HepG2 (cell line): ENCODE data around the gene CSNK1A1. TPM values are rescaled to one million over a fixed set of nuclear protein-coding genes. Genes with fewer than 3 reads are reported as not detected.

Experiments
- ATAC-seq: fragments of 200-7000 bp; cut with Tn5 transposase; 3 replicates; pipeline ENCODE4 v1.9.1; 2020; ENCODE audit warnings: mild to moderate bottlenecking, moderate library complexity
- BruUV-seq: library from RNA; stranded (reverse); fragments of 400-500 nt; replicated peaks from 2 replicates; lab custom pipeline; 2021; lab: Mats Ljungman, UMichigan
- CTCF ChIA-PET: fragments of 300-600 bp; formaldehyde crosslinking; extraction: SDS; loops from one replicate; lab custom pipeline; 2021; ENCODE audit warnings: low total read pairs, inconsistent platforms, low intra/inter-chr PET ratio; lab: Yijun Ruan, JAX
- POLR2A ChIA-PET: fragments of 350-600 bp; sonication (Branson Sonifier 250); formaldehyde crosslinking; loops from one replicate; lab custom pipeline; 2020; ENCODE audit warnings: antibody characterized with exemption, inconsistent platforms; lab: Yijun Ruan, JAX
- DNase-seq: peaks from one replicate; pipeline ENCODE4 v3.0.0-alpha.2; 2015; ENCODE audit warnings: low spot score
- FAIRE-seq: peaks from 3 replicates; lab custom pipeline; 2011; peaks lifted over from hg19 to GRCh38; lab: Jason Lieb, UNC
- H2AFZ ChIP-seq: one replicate; pipeline ENCODE4 v1.6.1; 2011; ENCODE audit warnings: low read length, inconsistent platforms
- H3K27ac ChIP-seq: fragments of 300-600 bp; 3 replicates; pipeline ENCODE4 v1.8.0; 2011; ENCODE audit warnings: mixed run types, mild to moderate bottlenecking, mixed read lengths, low read length, inconsistent platforms; ENCODE audit not compliant: insufficient read depth; ENCODE audit errors: extremely low read length
- H3K27me3 ChIP-seq, 2 experiments: fragments of 200-600 bp in 1 of 2; 2 replicates in 1 of 2; 3 replicates in 1 of 2; pipeline versions ENCODE4 v1.6.0 to v1.8.0; 2011; ENCODE audit warnings: low read length in 2 of 2, mild to moderate bottlenecking in 2 of 2, moderate library complexity in 2 of 2, inconsistent platforms in 1 of 2; ENCODE audit not compliant: insufficient read depth in 2 of 2, control insufficient read depth in 1 of 2
- H3K36me3 ChIP-seq, 2 experiments: fragments of 200-600 bp in 1 of 2; replicated peaks in 1 of 2; 2 replicates in 1 of 2; 3 replicates in 1 of 2; pipeline versions ENCODE4 v1.5.1 to v1.8.0; 2011; ENCODE audit warnings: low read length in 2 of 2, inconsistent platforms in 1 of 2; ENCODE audit not compliant: insufficient read depth in 2 of 2, control insufficient read depth in 1 of 2
- H3K4me1 ChIP-seq: 2 replicates; pipeline ENCODE4 v1.5.1; 2012; ENCODE audit warnings: low read length, inconsistent platforms; ENCODE audit not compliant: insufficient read depth
- H3K4me2 ChIP-seq: 2 replicates; pipeline ENCODE4 v1.6.0; 2011; ENCODE audit warnings: low read depth, low read length, inconsistent platforms
- H3K4me3 ChIP-seq, 3 experiments: fragments of 200-600 bp in 1 of 3; sonication (generic), shearing (Covaris generic) in 1 of 3; replicated peaks in 1 of 3; 2 replicates each; pipeline ENCODE4 v1.5.1; 2011 to 2016; ENCODE audit warnings: low read length in 3 of 3, inconsistent platforms in 2 of 3, low read depth in 2 of 3, mild to moderate bottlenecking in 2 of 3, control low read depth in 1 of 3, mixed read lengths in 1 of 3; ENCODE audit not compliant: insufficient read depth in 1 of 3
- H3K79me2 ChIP-seq: one replicate; pipeline ENCODE4 v1.6.1; 2011; ENCODE audit warnings: low read length, inconsistent platforms; ENCODE audit not compliant: insufficient read depth
- H3K9ac ChIP-seq: 2 replicates; pipeline ENCODE4 v1.6.0; 2011; ENCODE audit warnings: mild to moderate bottlenecking, low read depth, low read length, inconsistent platforms; ENCODE audit not compliant: insufficient read depth
- H3K9me3 ChIP-seq: 2 replicates; pipeline ENCODE4 v1.5.1; 2012; ENCODE audit warnings: mild to moderate bottlenecking, low read length
- H4K20me1 ChIP-seq: 2 replicates; pipeline ENCODE4 v1.6.0; 2011; ENCODE audit warnings: inconsistent platforms, mild to moderate bottlenecking, low read length, moderate library complexity; ENCODE audit not compliant: insufficient read depth
- CBX1 ChIP-seq: IDR thresholded peaks from one replicate; pipeline ENCODE4 v1.6.1; 2016; ENCODE audit warnings: antibody characterized with exemption, low read depth
- CBX2 ChIP-seq, 2 experiments: fragments of 200-600 bp in 1 of 2; sonication (generic); formaldehyde crosslinking in 1 of 2; IDR thresholded peaks; 2 replicates each; pipeline versions ENCODE4 v1.7.0 to v1.8.1; 2018 to 2022; ENCODE audit warnings: low read depth in 2 of 2, low read length in 1 of 2, mild to moderate bottlenecking in 1 of 2, missing genetic modification reagents in 1 of 2
- CC2D1A ChIP-seq: sonication (generic); formaldehyde crosslinking; IDR thresholded peaks from 2 replicates; pipeline ENCODE4 v1.8.1; 2023; ENCODE audit warnings: mild to moderate bottlenecking, missing genetic modification reagents
- GLI4 ChIP-seq: sonication (generic); formaldehyde crosslinking; IDR thresholded peaks from 2 replicates; pipeline ENCODE4 v1.5.1; 2020; ENCODE audit warnings: missing genetic modification reagents, mild to moderate bottlenecking, moderate library complexity, borderline replicate concordance
- KMT2B ChIP-seq: IDR thresholded peaks from 2 replicates; pipeline ENCODE4 v1.6.1; 2016; ENCODE audit warnings: missing genetic modification reagents, missing compliant biosample characterization
- MAFF ChIP-seq: IDR thresholded peaks from 2 replicates; pipeline ENCODE4 v1.6.1; 2011; ENCODE audit warnings: low read depth, low read length, improper control_type of control experiment
- NFRKB ChIP-seq: fragments of 450-650 bp; IDR thresholded peaks from 2 replicates; pipeline ENCODE4 v1.6.1; 2017
- PRDM10 ChIP-seq: sonication (generic); formaldehyde crosslinking; IDR thresholded peaks from 2 replicates; pipeline ENCODE4 v1.4.0; 2020; ENCODE audit warnings: low read depth, missing genetic modification reagents
- RORA ChIP-seq: sonication (generic); formaldehyde crosslinking; IDR thresholded peaks from 2 replicates; pipeline ENCODE4 v1.5.0; 2020; ENCODE audit warnings: mild to moderate bottlenecking, missing genetic modification reagents, moderate library complexity
- ZMAT5 ChIP-seq: sonication (generic); formaldehyde crosslinking; IDR thresholded peaks from 2 replicates; pipeline ENCODE4 v1.5.0; 2020; ENCODE audit warnings: mild to moderate bottlenecking, low read depth, missing genetic modification reagents, borderline replicate concordance
- ZNF329 ChIP-seq: sonication (generic); formaldehyde crosslinking; IDR thresholded peaks from 2 replicates; pipeline ENCODE4 v1.9.0; 2021; ENCODE audit warnings: low read depth, mild to moderate bottlenecking, missing genetic modification reagents
- ZNF530 ChIP-seq: sonication (generic); formaldehyde crosslinking; IDR thresholded peaks from 2 replicates; pipeline ENCODE4 v1.5.0; 2020; ENCODE audit warnings: low read depth, mild to moderate bottlenecking, missing genetic modification reagents
- ZNF556 ChIP-seq: sonication (generic); formaldehyde crosslinking; IDR thresholded peaks from 2 replicates; pipeline ENCODE4 v1.4.0; 2020; ENCODE audit warnings: mild to moderate bottlenecking, missing genetic modification reagents, borderline replicate concordance
- ZNF615 ChIP-seq: sonication (generic); formaldehyde crosslinking; IDR thresholded peaks from 2 replicates; pipeline ENCODE4 v1.5.0; 2020; ENCODE audit warnings: mild to moderate bottlenecking, missing genetic modification reagents, borderline replicate concordance
- ZSCAN30 ChIP-seq: sonication (generic); formaldehyde crosslinking; IDR thresholded peaks from 2 replicates; pipeline ENCODE4 v1.5.0; 2020; ENCODE audit warnings: mild to moderate bottlenecking, missing genetic modification reagents
- in situ Hi-C: cut with HindIII; loops from 2 replicates; pipeline ENCODE4 v1.10.0; 2017; ENCODE audit warnings: low pct_unique_long_range_greater_than_20kb; ENCODE audit not compliant: extremely low pct_ligation_motif_present
- intact Hi-C: fragments of 100-400 bp; cut with micrococcal nuclease; formaldehyde crosslinking; loops from one replicate; pipeline ENCODE4 v1.10.0; 2022; ENCODE audit not compliant: unreplicated experiment
- polyA plus RNA-seq, 8 experiments: library from polyadenylated mRNA; depleted of rRNA in 3 of 8; stranded (reverse) in 7 of 8; unstranded in 1 of 8; fragments of >200 nt; fragmentation: Illumina TruSeq in 4 of 8; extraction: Trizol in 4 of 8; gene quantifications; 2 replicates each; pipeline versions ENCODE4 v1.2.1 to v1.2.3, GENCODE V29; 2011 to 2016; ENCODE audit warnings: low read depth in 4 of 8, missing spikeins in 1 of 8, mixed read lengths in 1 of 8; ENCODE audit not compliant: insufficient read depth in 1 of 8
- total RNA-seq, 5 experiments: library from RNA; depleted of rRNA; stranded (reverse); fragments of >200 nt; fragmentation: Illumina TruSeq; extraction: Trizol; gene quantifications; 2 replicates each; pipeline ENCODE4 v1.2.3, GENCODE V29; 2016; ENCODE audit warnings: low read depth in 1 of 5
- TF ChIP-seq, protein P1 (sequence below): IDR thresholded peaks from 2 replicates; pipeline ENCODE4 v1.6.1; 2016
- TF ChIP-seq, protein P2 (sequence below): sonication (generic); formaldehyde crosslinking; IDR thresholded peaks from 2 replicates; pipeline ENCODE4 v1.4.0; 2020; ENCODE audit warnings: mild to moderate bottlenecking, missing genetic modification reagents
- TF ChIP-seq, protein P3 (sequence below): sonication (generic); formaldehyde crosslinking; IDR thresholded peaks from 2 replicates; pipeline ENCODE4 v1.5.1; 2020; ENCODE audit warnings: missing genetic modification reagents, mild to moderate bottlenecking, borderline replicate concordance

The CSNK1A1 gene
- total and polyA plus RNA-seq, 2 of the 13 experiments (the other 11 are each of a cell fraction or from before 2014, with no cell fraction given) = 89.0 to 149 TPM

GRCh38 chr5:149585910-149586309 is 34.7 kb upstream of the CSNK1A1 start:
- no peak for ATAC-seq
- Histone ChIP-seq H3K4me2 (no peak overlapping the region), H2AFZ (no peak overlapping the region), H3K4me3 (no peak overlapping the region), H3K27me3 (peaks cover 0 to 17% of the 10 kb centered on the region in 2 experiments; a peak in 2 of 5 replicates), H3K9me3 (no peaks in the 10 kb centered on the region), H3K36me3 (no peaks in the 10 kb centered on the region), H3K4me1 (peaks cover 10% of the 10 kb centered on the region), H3K9ac (no peak overlapping the region), H3K79me2 (no peaks in the 10 kb centered on the region), H3K27ac (no peak overlapping the region), H4K20me1 (no peaks in the 10 kb centered on the region)
- intact Hi-C loops (no loop called here), in situ Hi-C loops (no loop called here)
- DNase-seq = no peak
- ChIA-PET CTCF (no interaction called here), POLR2A (no interaction called here)
- BruUV-seq = no TSS peak
- FAIRE-seq = no peak
- TF ChIP-seq ZSCAN30 (CRISPR knock-in tag) = no peak
- TF ChIP-seq ZMAT5 (CRISPR knock-in tag) = no peak
- TF ChIP-seq ZNF615 = no peak
- TF ChIP-seq PRDM10 = no peak
- TF ChIP-seq CBX2 (IDR thresholded peaks at IDR 0.05; ENCODE audit: low read depth, low read length) = no peak
- no peak for TF ChIP-seq CBX2 (CRISPR knock-in tag; IDR thresholded peaks at IDR 0.05; ENCODE audit: low read depth)
- no peak for TF ChIP-seq MAFF
- TF ChIP-seq, protein P1, sequence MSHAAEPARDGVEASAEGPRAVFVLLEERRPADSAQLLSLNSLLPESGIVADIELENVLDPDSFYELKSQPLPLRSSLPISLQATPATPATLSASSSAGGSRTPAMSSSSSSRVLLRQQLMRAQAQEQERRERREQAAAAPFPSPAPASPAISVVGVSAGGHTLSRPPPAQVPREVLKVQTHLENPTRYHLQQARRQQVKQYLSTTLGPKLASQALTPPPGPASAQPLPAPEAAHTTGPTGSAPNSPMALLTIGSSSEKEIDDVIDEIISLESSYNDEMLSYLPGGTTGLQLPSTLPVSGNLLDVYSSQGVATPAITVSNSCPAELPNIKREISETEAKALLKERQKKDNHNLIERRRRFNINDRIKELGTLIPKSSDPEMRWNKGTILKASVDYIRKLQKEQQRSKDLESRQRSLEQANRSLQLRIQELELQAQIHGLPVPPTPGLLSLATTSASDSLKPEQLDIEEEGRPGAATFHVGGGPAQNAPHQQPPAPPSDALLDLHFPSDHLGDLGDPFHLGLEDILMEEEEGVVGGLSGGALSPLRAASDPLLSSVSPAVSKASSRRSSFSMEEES (CRISPR knock-in tag) = no peak
- no peak for TF ChIP-seq GLI4
- no peak for TF ChIP-seq ZNF329 (CRISPR knock-in tag)
- TF ChIP-seq ZNF556 (CRISPR knock-in tag) = no peak
- TF ChIP-seq CBX1 = no peak
- no peak for TF ChIP-seq ZNF530 (CRISPR knock-in tag)
- TF ChIP-seq, protein P2, sequence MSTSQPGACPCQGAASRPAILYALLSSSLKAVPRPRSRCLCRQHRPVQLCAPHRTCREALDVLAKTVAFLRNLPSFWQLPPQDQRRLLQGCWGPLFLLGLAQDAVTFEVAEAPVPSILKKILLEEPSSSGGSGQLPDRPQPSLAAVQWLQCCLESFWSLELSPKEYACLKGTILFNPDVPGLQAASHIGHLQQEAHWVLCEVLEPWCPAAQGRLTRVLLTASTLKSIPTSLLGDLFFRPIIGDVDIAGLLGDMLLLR (CRISPR knock-in tag) = no peak
- TF ChIP-seq KMT2B (CRISPR knock-in tag) = no peak
- TF ChIP-seq RORA (CRISPR knock-in tag) = no peak
- no peak for TF ChIP-seq CC2D1A (CRISPR knock-in tag)
- TF ChIP-seq, protein P3, sequence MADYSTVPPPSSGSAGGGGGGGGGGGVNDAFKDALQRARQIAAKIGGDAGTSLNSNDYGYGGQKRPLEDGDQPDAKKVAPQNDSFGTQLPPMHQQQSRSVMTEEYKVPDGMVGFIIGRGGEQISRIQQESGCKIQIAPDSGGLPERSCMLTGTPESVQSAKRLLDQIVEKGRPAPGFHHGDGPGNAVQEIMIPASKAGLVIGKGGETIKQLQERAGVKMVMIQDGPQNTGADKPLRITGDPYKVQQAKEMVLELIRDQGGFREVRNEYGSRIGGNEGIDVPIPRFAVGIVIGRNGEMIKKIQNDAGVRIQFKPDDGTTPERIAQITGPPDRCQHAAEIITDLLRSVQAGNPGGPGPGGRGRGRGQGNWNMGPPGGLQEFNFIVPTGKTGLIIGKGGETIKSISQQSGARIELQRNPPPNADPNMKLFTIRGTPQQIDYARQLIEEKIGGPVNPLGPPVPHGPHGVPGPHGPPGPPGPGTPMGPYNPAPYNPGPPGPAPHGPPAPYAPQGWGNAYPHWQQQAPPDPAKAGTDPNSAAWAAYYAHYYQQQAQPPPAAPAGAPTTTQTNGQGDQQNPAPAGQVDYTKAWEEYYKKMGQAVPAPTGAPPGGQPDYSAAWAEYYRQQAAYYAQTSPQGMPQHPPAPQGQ = no peak
- TF ChIP-seq NFRKB = no peak
